ENCODE data around the gene RESF1. TPM values are rescaled to one million over a fixed set of nuclear protein-coding genes. Genes with fewer than 3 reads are reported as not detected.
"Not testable (repeated sequence)": the region's sequence is repeated elsewhere in the genome, so short reads cannot be mapped to it uniquely, and the experiment has no call there.

Gene RESF1
- total and polyA plus RNA-seq, 7 experiments from 2014 or later: 141 to 490 (median 168) TPM

DNA sequence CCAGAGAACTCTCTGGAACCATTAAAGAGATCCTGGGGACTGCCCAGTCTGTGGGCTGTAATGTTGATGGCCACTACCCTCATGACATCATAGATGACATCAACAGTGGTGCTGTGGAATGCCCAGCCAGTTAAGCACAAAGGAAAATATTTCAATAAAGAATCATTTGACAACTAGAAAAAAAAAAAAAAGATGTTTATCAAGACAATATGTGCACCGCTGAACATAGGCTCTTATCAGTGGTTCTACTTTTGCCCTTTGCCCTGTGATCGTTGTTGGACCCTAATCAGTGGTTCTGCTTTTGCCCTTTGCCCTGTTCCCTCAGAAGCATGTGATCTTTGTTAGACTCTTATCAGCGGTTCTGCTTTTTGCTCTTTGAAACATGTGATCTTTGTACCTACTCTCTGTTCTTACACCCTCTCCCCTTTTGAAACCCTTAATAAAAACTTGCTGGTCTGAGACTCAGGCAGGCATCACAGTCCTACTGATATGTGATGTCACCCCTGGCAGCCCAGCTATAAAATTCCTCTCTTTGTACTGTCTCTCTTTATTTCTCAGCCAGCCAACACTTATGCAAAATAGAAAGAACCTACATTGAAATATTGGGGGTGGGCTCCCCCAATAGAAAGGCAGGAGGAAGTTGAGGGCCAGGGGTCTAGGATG, 10.4 kb upstream of the RESF1 start:
- H3K4me3 ChIP-seq (ENCODE audit: low read length); ATAC-seq; CTCF ChIA-PET; H3K36me3 ChIP-seq (ENCODE audit: control insufficient read depth in 2 of 3, insufficient read depth in 3 of 3, low read length in 3 of 3); H3K27me3 ChIP-seq (ENCODE audit: control insufficient read depth in 2 of 2, insufficient read depth in 2 of 2, low read length in 2 of 2); DNase-seq; H3K27me3 Mint-ChIP-seq; intact Hi-C loops (cut with micrococcal nuclease); H3K27ac ChIP-seq (ENCODE audit: low read depth, low read length); H3K4me1 ChIP-seq (ENCODE audit: control insufficient read depth in 2 of 2, insufficient read depth in 2 of 2, low read length in 2 of 2): not testable (repeated sequence)
- H3K9me3 ChIP-seq (ENCODE audit: control insufficient read depth in 2 of 3, low read length in 3 of 3): peaks cover 0 to 14% (median 0%) of the 10 kb centered on the region in 3 experiments
- Mint-ChIP-seq H3K4me1 (peaks cover 7 to 44% (median 25%) of the 10 kb centered on the region in 7 donors), H3K9me3 (peaks cover 7 to 52% (median 28%) of the 10 kb centered on the region in 11 donors), H3K27ac (peak overlapping the region in 4 of 9 donors; percentile 11 to 41 (median 38)), H3K36me3 (peaks cover 9 to 58% (median 18%) of the 10 kb centered on the region in 5 donors), H3K4me3 (peak overlapping the region in 1 of 10 donors; percentile 18)
- POLR2A ChIA-PET: interaction anchor here (0.6 kb wide), 1 partner anchor 19 kb away, joined by 3 read pairs; no protein-coding TSS in a partner anchor

- Histone ChIP-seq H3K4me1 (ENCODE audit: control insufficient read depth in 2 of 2, insufficient read depth in 2 of 2, low read length in 2 of 2) (peaks cover 2 to 8% of the 10 kb centered on the region in 2 donors), H3K27ac (ENCODE audit: low read depth, low read length) (no peak overlapping the region), H3K4me3 (ENCODE audit: low read length) (no peak overlapping the region), H3K36me3 (ENCODE audit: control insufficient read depth in 2 of 3, insufficient read depth in 3 of 3, low read length in 3 of 3) (no peaks in the 10 kb centered on the region), H3K9me3 (ENCODE audit: control insufficient read depth in 2 of 3, low read length in 3 of 3) (peaks cover 0 to 5% (median 0%) of the 10 kb centered on the region in 3 experiments), H3K27me3 (ENCODE audit: control insufficient read depth in 2 of 2, insufficient read depth in 2 of 2, low read length in 2 of 2) (no peaks in the 10 kb centered on the region)
- Mint-ChIP-seq H3K36me3 (peaks cover 4 to 52% (median 14%) of the 10 kb centered on the region in 5 donors), H3K27ac (peak overlapping the region in 3 of 9 donors; percentile 3 to 80 (median 59)), H3K9me3 (peaks cover 7 to 41% (median 20%) of the 10 kb centered on the region in 11 donors), H3K4me1 (peaks cover 9 to 52% (median 36%) of the 10 kb centered on the region in 7 donors), H3K4me3 (peak overlapping the region in 1 of 10 donors; percentile 9), H3K27me3 (no peaks in the 10 kb centered on the region)
- intact Hi-C loops (cut with micrococcal nuclease): no loop called here
- DNase-seq: no peak
- CTCF ChIA-PET: interaction anchor here (1.5 kb wide), 1 partner anchor 10 kb away, joined by 4 read pairs; no protein-coding TSS in a partner anchor
- POLR2A ChIA-PET: interaction anchor here (0.7 to 1.7 kb wide), 3 partner anchors 10 to 221 kb away, joined by 3 to 10 read pairs (median 5); no protein-coding TSS in a partner anchor
- ATAC-seq: no peak
Observed at GRCh38 chr12:31950088-31950487, 9.1 kb upstream of the RESF1 start.

DNA sequence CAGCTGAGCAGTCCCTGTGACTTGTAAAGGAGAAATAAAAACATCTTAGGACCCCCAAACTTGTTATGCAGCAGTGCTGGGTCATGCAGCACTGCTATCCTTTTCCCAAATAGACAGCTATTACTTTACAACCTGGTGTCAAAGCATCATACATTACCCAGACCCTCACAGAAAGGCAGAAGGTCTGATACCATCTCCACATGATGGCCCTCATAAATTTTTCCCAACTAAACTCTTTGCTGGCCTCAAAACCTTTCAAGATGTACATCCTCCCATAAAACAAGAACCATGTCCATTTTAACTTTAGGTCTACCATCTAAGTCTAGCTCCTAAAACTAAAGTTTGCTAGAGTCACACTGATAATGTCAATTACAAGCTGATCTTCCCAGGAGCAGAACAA, 8.7 kb upstream of the RESF1 start:
- no peaks in the 10 kb centered on the region for H3K27me3 Mint-ChIP-seq
- POLR2A ChIA-PET: interaction anchor here (0.7 to 1.7 kb wide), 2 partner anchors 10 to 14 kb away, joined by 5 to 10 read pairs; no protein-coding TSS in a partner anchor
- Histone ChIP-seq H3K4me3 (ENCODE audit: low read length) (no peak overlapping the region), H3K4me1 (ENCODE audit: control insufficient read depth in 2 of 2, insufficient read depth in 2 of 2, low read length in 2 of 2) (peaks cover 6 to 12% of the 10 kb centered on the region in 2 donors), H3K27ac (ENCODE audit: low read depth, low read length) (no peak overlapping the region), H3K9me3 (ENCODE audit: control insufficient read depth in 2 of 3, low read length in 3 of 3) (peaks cover 0 to 5% (median 0%) of the 10 kb centered on the region in 3 experiments), H3K27me3 (ENCODE audit: control insufficient read depth in 2 of 2, insufficient read depth in 2 of 2, low read length in 2 of 2) (no peaks in the 10 kb centered on the region), H3K36me3 (ENCODE audit: control insufficient read depth in 2 of 3, insufficient read depth in 3 of 3, low read length in 3 of 3) (no peaks in the 10 kb centered on the region)
- H3K4me3 Mint-ChIP-seq: peak overlapping the region in 1 of 10 donors; percentile 28
- intact Hi-C loops (cut with micrococcal nuclease): no loop called here
- peaks cover 13 to 56% (median 40%) of the 10 kb centered on the region in 7 donors for H3K4me1 Mint-ChIP-seq
- ATAC-seq (no peak), DNase-seq (no peak)
- H3K9me3 Mint-ChIP-seq: peaks cover 7 to 43% (median 20%) of the 10 kb centered on the region in 11 donors
- peak overlapping the region in 4 of 9 donors; percentile 3 to 80 (median 50) for H3K27ac Mint-ChIP-seq
- peaks cover 4 to 56% (median 14%) of the 10 kb centered on the region in 5 donors for H3K36me3 Mint-ChIP-seq
- CTCF ChIA-PET: interaction anchor here (1.5 kb wide), 1 partner anchor 10 kb away, joined by 4 read pairs; no protein-coding TSS in a partner anchor

DNA sequence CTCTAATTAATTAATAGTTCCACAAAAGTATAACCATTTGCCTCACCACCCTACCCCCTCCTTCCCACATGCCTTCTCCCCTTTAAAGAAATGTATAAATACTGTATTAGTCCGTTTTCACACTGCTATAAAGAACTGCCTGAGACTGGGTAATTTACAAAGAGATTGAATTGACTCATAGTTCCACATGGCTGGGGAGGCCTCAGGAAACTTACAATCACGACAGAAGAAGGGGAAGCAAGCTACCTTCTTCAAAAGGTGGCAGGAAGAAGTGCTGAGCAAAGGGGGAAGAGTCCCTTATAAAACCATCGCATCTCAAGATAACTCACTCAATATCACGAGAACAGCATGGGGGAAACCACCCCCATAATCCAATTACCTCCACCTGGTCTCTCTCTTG, 8.2 kb upstream of the RESF1 start:
- Mint-ChIP-seq H3K4me1 (peaks cover 16 to 59% (median 44%) of the 10 kb centered on the region in 7 donors), H3K36me3 (peaks cover 4 to 56% (median 14%) of the 10 kb centered on the region in 5 donors), H3K4me3 (peak overlapping the region in 4 of 10 donors; percentile 13 to 39 (median 20)), H3K27ac (peak overlapping the region in 5 of 9 donors; percentile 3 to 84 (median 80)), H3K27me3 (no peaks in the 10 kb centered on the region), H3K9me3 (peaks cover 7 to 46% (median 20%) of the 10 kb centered on the region in 11 donors)
- Histone ChIP-seq H3K9me3 (ENCODE audit: control insufficient read depth in 2 of 3, low read length in 3 of 3) (peaks cover 0 to 5% (median 0%) of the 10 kb centered on the region in 3 experiments), H3K27me3 (ENCODE audit: control insufficient read depth in 2 of 2, insufficient read depth in 2 of 2, low read length in 2 of 2) (no peaks in the 10 kb centered on the region), H3K36me3 (ENCODE audit: control insufficient read depth in 2 of 3, insufficient read depth in 3 of 3, low read length in 3 of 3) (no peaks in the 10 kb centered on the region), H3K4me3 (ENCODE audit: low read length) (no peak overlapping the region), H3K27ac (ENCODE audit: low read depth, low read length) (no peak overlapping the region), H3K4me1 (ENCODE audit: control insufficient read depth in 2 of 2, insufficient read depth in 2 of 2, low read length in 2 of 2) (peaks cover 7 to 17% of the 10 kb centered on the region in 2 donors)
- POLR2A ChIA-PET: interaction anchor here (0.6 to 1.7 kb wide), 2 partner anchors 9 to 271 kb away, joined by 3 to 10 read pairs; no protein-coding TSS in a partner anchor
- intact Hi-C loops (cut with micrococcal nuclease): no loop called here
- CTCF ChIA-PET: interaction anchor here (1.5 kb wide), 1 partner anchor 11 kb away, joined by 4 read pairs; no protein-coding TSS in a partner anchor
- DNase-seq: no peak
- no peak for ATAC-seq

- intact Hi-C loops (cut with micrococcal nuclease): no loop called here
- POLR2A ChIA-PET: no interaction called here
- H3K27ac Mint-ChIP-seq: peak overlapping the region in 1 of 9 donors; percentile 15
Observed at GRCh38 chr12:31951939-31952338, 7.3 kb upstream of the RESF1 start.

DNA sequence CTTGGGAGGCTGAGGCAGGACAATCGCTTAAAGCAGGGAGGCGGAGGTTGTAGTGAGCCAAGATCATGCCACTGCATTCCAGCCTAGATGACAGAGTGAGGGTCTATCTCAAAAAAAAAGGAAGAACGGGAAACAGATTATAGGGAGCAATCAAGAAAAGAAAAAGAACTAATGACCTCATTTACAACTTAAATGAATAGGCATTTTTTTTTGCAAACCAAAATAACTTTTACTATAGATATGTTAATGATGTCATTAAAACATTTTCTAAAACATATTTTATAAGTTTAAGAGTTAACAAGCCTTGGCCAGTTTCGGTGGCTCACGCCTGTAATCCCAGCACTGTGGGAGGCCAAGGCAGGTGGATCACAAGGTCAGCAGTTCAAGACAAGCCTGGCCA, 6.8 kb upstream of the RESF1 start:
- Histone ChIP-seq H3K4me1 (ENCODE audit: control insufficient read depth in 2 of 2, insufficient read depth in 2 of 2, low read length in 2 of 2) (peaks cover 7 to 17% of the 10 kb centered on the region in 2 donors), H3K27ac (ENCODE audit: low read depth, low read length) (no peak overlapping the region), H3K4me3 (ENCODE audit: low read length) (no peak overlapping the region), H3K27me3 (ENCODE audit: control insufficient read depth in 2 of 2, insufficient read depth in 2 of 2, low read length in 2 of 2) (no peaks in the 10 kb centered on the region), H3K9me3 (ENCODE audit: control insufficient read depth in 2 of 3, low read length in 3 of 3) (peaks cover 0 to 5% (median 0%) of the 10 kb centered on the region in 3 experiments), H3K36me3 (ENCODE audit: control insufficient read depth in 2 of 3, insufficient read depth in 3 of 3, low read length in 3 of 3) (no peaks in the 10 kb centered on the region)
- Mint-ChIP-seq H3K4me3 (peak overlapping the region in 1 of 10 donors; percentile 29), H3K36me3 (peaks cover 4 to 58% (median 11%) of the 10 kb centered on the region in 5 donors), H3K27me3 (no peaks in the 10 kb centered on the region), H3K9me3 (peaks cover 7 to 48% (median 18%) of the 10 kb centered on the region in 11 donors), H3K4me1 (peaks cover 24 to 65% (median 55%) of the 10 kb centered on the region in 7 donors), H3K27ac (peak overlapping the region in 1 of 9 donors; percentile 8)
- DNase-seq (no peak), ATAC-seq (no peak)
- intact Hi-C loops (cut with micrococcal nuclease): no loop called here
- CTCF ChIA-PET: no interaction called here
- POLR2A ChIA-PET: interaction anchor here (0.6 kb wide), 1 partner anchor 41 kb away, joined by 4 read pairs; no protein-coding TSS in a partner anchor

More at GRCh38 chr12:31951939-31952338, 7.3 kb upstream of the RESF1 start:
- no peaks in the 10 kb centered on the region for H3K27me3 ChIP-seq (ENCODE audit: control insufficient read depth in 2 of 2, insufficient read depth in 2 of 2, low read length in 2 of 2)
- Mint-ChIP-seq H3K36me3 (peaks cover 4 to 57% (median 14%) of the 10 kb centered on the region in 5 donors), H3K4me3 (peak overlapping the region in 1 of 10 donors; percentile 29), H3K9me3 (peaks cover 7 to 52% (median 20%) of the 10 kb centered on the region in 11 donors), H3K27me3 (no peaks in the 10 kb centered on the region), H3K4me1 (peaks cover 21 to 64% (median 50%) of the 10 kb centered on the region in 7 donors)
- CTCF ChIA-PET: no interaction called here
- no peaks in the 10 kb centered on the region for H3K36me3 ChIP-seq (ENCODE audit: control insufficient read depth in 2 of 3, insufficient read depth in 3 of 3, low read length in 3 of 3)
- ATAC-seq: no peak
- peaks cover 0 to 5% (median 0%) of the 10 kb centered on the region in 3 experiments for H3K9me3 ChIP-seq (ENCODE audit: control insufficient read depth in 2 of 3, low read length in 3 of 3)
- no peak for DNase-seq
- H3K27ac ChIP-seq (ENCODE audit: low read depth, low read length): no peak overlapping the region
- peaks cover 7 to 17% of the 10 kb centered on the region in 2 donors for H3K4me1 ChIP-seq (ENCODE audit: control insufficient read depth in 2 of 2, insufficient read depth in 2 of 2, low read length in 2 of 2)
- no peak overlapping the region for H3K4me3 ChIP-seq (ENCODE audit: low read length)

Measured in naive thymus-derived CD4-positive, alpha-beta T cell (primary cell).